ENCODE data around the gene CYP26B1.

The CYP26B1 gene

GRCh38 chr2:72148837-72149555 is 1.3 kb upstream of the CYP26B1 start:
- peak overlapping the region in 2 of 5 donors; percentile 30 to 51 for H3K9ac ChIP-seq (ENCODE audit: low read length in 5 of 5)
- H3K4me1 ChIP-seq (ENCODE audit: control insufficient read depth in 5 of 5, insufficient read depth in 5 of 5, low read length in 5 of 5), result peaks cover 0 to 59% (median 54%) of the 10 kb centered on the region in 5 donors
- no peak overlapping the region for H3K27ac ChIP-seq (ENCODE audit: low read depth, low read length)
- peak overlapping the region; percentile 61 to 79 (median 70) for H3K4me3 ChIP-seq (ENCODE audit: low read depth in 1 of 5, low read length in 5 of 5)
- H3K36me3 ChIP-seq (ENCODE audit: control insufficient read depth in 5 of 5, insufficient read depth in 5 of 5, low read length in 5 of 5), result no peaks in the 10 kb centered on the region
- H3K9me3 ChIP-seq (ENCODE audit: control insufficient read depth in 5 of 5, low read length in 5 of 5), result no peaks in the 10 kb centered on the region
- peaks cover 10 to 45% (median 39%) of the 10 kb centered on the region in 5 donors for H3K27me3 ChIP-seq (ENCODE audit: control insufficient read depth in 5 of 5, insufficient read depth in 4 of 5, low read length in 5 of 5)

DNA sequence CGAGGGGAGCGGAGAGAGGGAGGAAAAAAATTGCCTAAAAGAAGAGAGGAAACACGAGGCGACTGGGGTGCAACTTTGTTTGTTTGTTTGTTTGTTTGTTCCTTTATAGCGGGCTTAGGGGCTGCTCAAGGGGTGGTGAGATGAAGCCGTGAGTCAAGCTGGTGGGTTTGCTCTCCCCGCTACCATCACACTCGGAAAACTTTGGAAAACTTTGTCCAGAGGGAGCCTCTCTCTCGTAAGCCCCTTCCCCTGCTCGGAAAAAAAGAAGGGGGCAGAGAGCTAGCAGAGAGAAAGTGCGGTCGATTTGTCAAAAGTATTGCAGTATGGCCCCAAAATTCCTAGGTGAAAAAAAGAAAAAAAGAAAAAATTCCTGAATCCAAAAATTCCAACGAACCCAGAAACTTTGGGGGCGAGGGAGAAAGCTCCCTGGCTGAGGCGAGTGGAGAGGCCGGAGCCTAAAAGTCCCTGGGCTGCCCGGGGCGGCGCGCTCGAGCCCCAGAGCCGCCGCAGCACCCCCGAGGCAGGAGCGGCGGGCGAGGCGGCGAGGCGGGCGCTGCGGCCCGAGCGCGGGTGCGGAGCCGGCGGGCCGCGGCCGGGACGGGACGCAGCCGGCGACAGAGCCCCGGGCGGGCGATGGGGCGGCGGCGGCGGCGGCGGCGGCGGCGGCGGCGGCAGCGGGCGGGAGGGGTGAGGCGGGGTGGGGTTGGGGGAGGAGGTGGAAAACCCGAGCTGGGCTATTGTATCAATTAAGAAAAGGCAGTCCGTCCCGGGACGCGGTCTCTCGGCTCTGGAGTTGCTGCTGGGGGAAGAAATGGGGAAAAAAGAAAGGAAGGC is 558 bp upstream of the CYP26B1 start:
- Histone ChIP-seq H3K4me1 (ENCODE audit: control insufficient read depth in 5 of 5, insufficient read depth in 5 of 5, low read length in 5 of 5) (peaks cover 0 to 66% (median 60%) of the 10 kb centered on the region in 5 donors), H3K9ac (ENCODE audit: low read length in 5 of 5) (peak overlapping the region in 2 of 5 donors; percentile 40 to 59), H3K4me3 (ENCODE audit: low read depth in 1 of 5, low read length in 5 of 5) (peak overlapping the region; percentile 56 to 73 (median 70)), H3K9me3 (ENCODE audit: control insufficient read depth in 5 of 5, low read length in 5 of 5) (no peaks in the 10 kb centered on the region), H3K27me3 (ENCODE audit: control insufficient read depth in 5 of 5, insufficient read depth in 4 of 5, low read length in 5 of 5) (peaks cover 7 to 40% (median 37%) of the 10 kb centered on the region in 5 donors), H3K36me3 (ENCODE audit: control insufficient read depth in 5 of 5, insufficient read depth in 5 of 5, low read length in 5 of 5) (no peaks in the 10 kb centered on the region), H3K27ac (ENCODE audit: low read depth, low read length) (no peak overlapping the region)

- H3K9me3 ChIP-seq (ENCODE audit: control insufficient read depth in 5 of 5, low read length in 5 of 5), result no peaks in the 10 kb centered on the region
- peaks cover 0 to 82% (median 75%) of the 10 kb centered on the region in 5 donors for H3K4me1 ChIP-seq (ENCODE audit: control insufficient read depth in 5 of 5, insufficient read depth in 5 of 5, low read length in 5 of 5)
- H3K27ac ChIP-seq (ENCODE audit: low read depth, low read length), result peak overlapping the region; percentile 65
- peak overlapping the region; percentile 65 to 80 (median 73) for H3K4me3 ChIP-seq (ENCODE audit: low read depth in 1 of 5, low read length in 5 of 5)
- no peaks in the 10 kb centered on the region for H3K36me3 ChIP-seq (ENCODE audit: control insufficient read depth in 5 of 5, insufficient read depth in 5 of 5, low read length in 5 of 5)
- peaks cover 4 to 34% (median 33%) of the 10 kb centered on the region in 5 donors for H3K27me3 ChIP-seq (ENCODE audit: control insufficient read depth in 5 of 5, insufficient read depth in 4 of 5, low read length in 5 of 5)
- H3K9ac ChIP-seq (ENCODE audit: low read length in 5 of 5), result peak overlapping the region in 1 of 5 donors; percentile 56
Observed at GRCh38 chr2:72146347-72147302, 1.0 kb downstream of the CYP26B1 start.

GRCh38 chr2:72145658-72146329 is 1.9 kb downstream of the CYP26B1 start:
- Histone ChIP-seq H3K36me3 (ENCODE audit: control insufficient read depth in 5 of 5, insufficient read depth in 5 of 5, low read length in 5 of 5) (no peaks in the 10 kb centered on the region), H3K27ac (ENCODE audit: low read depth, low read length) (peak overlapping the region; percentile 65), H3K4me1 (ENCODE audit: control insufficient read depth in 5 of 5, insufficient read depth in 5 of 5, low read length in 5 of 5) (peaks cover 0 to 90% (median 83%) of the 10 kb centered on the region in 5 donors), H3K9me3 (ENCODE audit: control insufficient read depth in 5 of 5, low read length in 5 of 5) (no peaks in the 10 kb centered on the region), H3K27me3 (ENCODE audit: control insufficient read depth in 5 of 5, insufficient read depth in 4 of 5, low read length in 5 of 5) (peaks cover 4 to 30% (median 28%) of the 10 kb centered on the region in 5 donors), H3K4me3 (ENCODE audit: low read depth in 1 of 5, low read length in 5 of 5) (peak overlapping the region; percentile 65 to 80 (median 73)), H3K9ac (ENCODE audit: low read length in 5 of 5) (peak overlapping the region in 3 of 5 donors; percentile 43 to 60 (median 54))

GRCh38 chr2:72145289-72145657 is 2.4 kb downstream of the CYP26B1 start:
- Histone ChIP-seq H3K4me1 (ENCODE audit: control insufficient read depth in 5 of 5, insufficient read depth in 5 of 5, low read length in 5 of 5) (peaks cover 2 to 91% (median 87%) of the 10 kb centered on the region in 5 donors), H3K9me3 (ENCODE audit: control insufficient read depth in 5 of 5, low read length in 5 of 5) (no peaks in the 10 kb centered on the region), H3K4me3 (ENCODE audit: low read depth in 1 of 5, low read length in 5 of 5) (peak overlapping the region; percentile 65 to 80 (median 73)), H3K27me3 (ENCODE audit: control insufficient read depth in 5 of 5, insufficient read depth in 4 of 5, low read length in 5 of 5) (peaks cover 4 to 28% (median 24%) of the 10 kb centered on the region in 5 donors), H3K36me3 (ENCODE audit: control insufficient read depth in 5 of 5, insufficient read depth in 5 of 5, low read length in 5 of 5) (no peaks in the 10 kb centered on the region), H3K9ac (ENCODE audit: low read length in 5 of 5) (peak overlapping the region in 2 of 5 donors; percentile 47 to 60), H3K27ac (ENCODE audit: low read depth, low read length) (peak overlapping the region; percentile 65)

GRCh38 chr2:72144632-72145288 is 2.9 kb downstream of the CYP26B1 start:
- Histone ChIP-seq H3K9ac (ENCODE audit: low read length in 5 of 5) (peak overlapping the region in 2 of 5 donors; percentile 47 to 68), H3K9me3 (ENCODE audit: control insufficient read depth in 5 of 5, low read length in 5 of 5) (no peaks in the 10 kb centered on the region), H3K27me3 (ENCODE audit: control insufficient read depth in 5 of 5, insufficient read depth in 4 of 5, low read length in 5 of 5) (peaks cover 4 to 28% (median 20%) of the 10 kb centered on the region in 5 donors), H3K36me3 (ENCODE audit: control insufficient read depth in 5 of 5, insufficient read depth in 5 of 5, low read length in 5 of 5) (no peaks in the 10 kb centered on the region), H3K4me1 (ENCODE audit: control insufficient read depth in 5 of 5, insufficient read depth in 5 of 5, low read length in 5 of 5) (peaks cover 2 to 91% (median 87%) of the 10 kb centered on the region in 5 donors), H3K4me3 (ENCODE audit: low read depth in 1 of 5, low read length in 5 of 5) (peak overlapping the region; percentile 65 to 80 (median 73)), H3K27ac (ENCODE audit: low read depth, low read length) (peak overlapping the region; percentile 65)

- no peaks in the 10 kb centered on the region for H3K9me3 ChIP-seq (ENCODE audit: control insufficient read depth in 5 of 5, low read length in 5 of 5)
- H3K27ac ChIP-seq (ENCODE audit: low read depth, low read length), result peak overlapping the region; percentile 65
- peaks cover 2 to 24% (median 15%) of the 10 kb centered on the region in 5 donors for H3K27me3 ChIP-seq (ENCODE audit: control insufficient read depth in 5 of 5, insufficient read depth in 4 of 5, low read length in 5 of 5)
- no peaks in the 10 kb centered on the region for H3K36me3 ChIP-seq (ENCODE audit: control insufficient read depth in 5 of 5, insufficient read depth in 5 of 5, low read length in 5 of 5)
- peaks cover 2 to 91% (median 87%) of the 10 kb centered on the region in 5 donors for H3K4me1 ChIP-seq (ENCODE audit: control insufficient read depth in 5 of 5, insufficient read depth in 5 of 5, low read length in 5 of 5)
- H3K4me3 ChIP-seq (ENCODE audit: low read depth in 1 of 5, low read length in 5 of 5), result peak overlapping the region in 4 of 5 donors; percentile 65 to 78 (median 71)
- peak overlapping the region in 1 of 5 donors; percentile 68 for H3K9ac ChIP-seq (ENCODE audit: low read length in 5 of 5)
Observed at GRCh38 chr2:72144274-72144631, 3.4 kb downstream of the CYP26B1 start.

DNA sequence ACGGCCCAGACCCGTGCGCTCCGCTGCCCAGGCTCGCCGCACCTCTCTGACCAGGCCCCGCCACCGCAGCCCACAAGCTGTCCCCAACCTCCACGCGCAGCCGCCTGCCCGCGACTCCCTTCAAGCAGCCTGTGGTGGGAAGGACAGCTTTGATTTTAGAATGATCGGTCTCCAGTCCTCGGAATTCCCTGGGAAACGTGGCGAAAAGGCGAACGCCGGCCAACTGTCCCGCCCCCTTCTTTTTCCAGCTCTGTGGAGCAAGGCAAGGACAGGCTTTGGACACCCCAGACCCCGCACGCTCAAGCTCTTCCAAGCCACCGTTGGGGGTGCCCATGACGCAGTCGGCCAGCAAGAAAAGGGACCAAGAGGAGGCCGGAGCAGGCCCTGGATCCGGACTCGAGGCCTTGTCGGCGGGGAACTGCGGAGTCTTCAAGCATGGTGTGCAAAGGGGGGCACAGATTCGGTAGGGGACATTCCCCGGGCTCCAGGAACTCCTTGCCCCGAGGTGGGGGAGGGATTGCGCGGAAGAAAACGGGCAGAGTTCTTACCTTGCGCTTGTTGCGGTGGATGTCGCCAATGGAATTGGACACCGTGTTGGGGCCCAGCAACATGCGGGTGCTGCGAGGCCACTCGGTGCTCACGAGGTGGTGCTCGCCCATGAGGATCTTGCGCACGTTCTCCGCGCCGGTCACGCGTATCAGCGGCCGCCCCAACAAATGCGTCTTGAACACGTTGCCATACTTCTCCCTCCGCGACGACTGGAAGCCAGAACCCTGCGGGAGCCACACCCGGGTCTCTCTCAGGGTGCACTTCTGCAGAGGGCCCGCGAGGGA is 4.0 kb downstream of the CYP26B1 start:
- Histone ChIP-seq H3K9ac (ENCODE audit: low read length in 5 of 5) (peak overlapping the region in 1 of 5 donors; percentile 62), H3K4me1 (ENCODE audit: control insufficient read depth in 5 of 5, insufficient read depth in 5 of 5, low read length in 5 of 5) (peaks cover 3 to 93% (median 89%) of the 10 kb centered on the region in 5 donors), H3K4me3 (ENCODE audit: low read depth in 1 of 5, low read length in 5 of 5) (peak overlapping the region; percentile 50 to 60 (median 51)), H3K36me3 (ENCODE audit: control insufficient read depth in 5 of 5, insufficient read depth in 5 of 5, low read length in 5 of 5) (no peaks in the 10 kb centered on the region), H3K27me3 (ENCODE audit: control insufficient read depth in 5 of 5, insufficient read depth in 4 of 5, low read length in 5 of 5) (peaks cover 0 to 22% (median 13%) of the 10 kb centered on the region in 5 donors), H3K9me3 (ENCODE audit: control insufficient read depth in 5 of 5, low read length in 5 of 5) (no peaks in the 10 kb centered on the region), H3K27ac (ENCODE audit: low read depth, low read length) (peak overlapping the region; percentile 88)
